Measurements from ENCODE around the gene GDNF. TPM values are rescaled to one million over a fixed set of nuclear protein-coding genes. Genes with fewer than 3 reads are reported as not detected.

Gene GDNF
- total RNA-seq, 2 experiments from 2014 or later = not detected

DNA sequence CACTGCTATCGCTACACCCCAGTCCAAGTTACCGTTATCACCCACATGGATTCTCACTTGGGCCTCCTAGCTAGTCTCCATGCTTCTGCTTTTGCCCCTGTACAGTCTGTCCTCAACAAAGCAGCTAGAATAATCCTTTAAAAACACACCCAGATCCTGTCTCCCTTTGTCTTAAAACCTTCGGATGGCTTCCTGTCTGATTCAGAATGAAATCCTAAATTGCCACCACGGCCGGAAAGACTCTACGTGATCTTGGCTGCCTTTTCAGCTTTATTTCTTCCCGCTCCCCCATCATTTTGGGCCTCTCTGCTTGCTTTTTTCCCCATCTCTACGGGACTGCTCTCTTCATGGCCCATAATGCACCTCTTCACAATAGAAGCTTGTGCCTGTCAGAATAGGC is 33.4 kb downstream of the GDNF start:
- no peaks in the 10 kb centered on the region for H3K4me1 Mint-ChIP-seq (ENCODE audit: low read depth)
- peaks cover 10% of the 10 kb centered on the region for H3K27me3 Mint-ChIP-seq
- intact Hi-C loops (cut with micrococcal nuclease) = no loop called here
- no peak overlapping the region for H3K27ac Mint-ChIP-seq
- no peaks in the 10 kb centered on the region for H3K9me3 Mint-ChIP-seq
- H3K4me3 Mint-ChIP-seq = no peak overlapping the region
- ChIA-PET CTCF (no interaction called here), POLR2A (no interaction called here)
- TF ChIP-seq CTCF (IDR thresholded peaks at IDR 0.05) = no peak
- ATAC-seq (no peak), DNase-seq (no peak)
- no peaks in the 10 kb centered on the region for H3K36me3 Mint-ChIP-seq (ENCODE audit: low read depth)

DNA sequence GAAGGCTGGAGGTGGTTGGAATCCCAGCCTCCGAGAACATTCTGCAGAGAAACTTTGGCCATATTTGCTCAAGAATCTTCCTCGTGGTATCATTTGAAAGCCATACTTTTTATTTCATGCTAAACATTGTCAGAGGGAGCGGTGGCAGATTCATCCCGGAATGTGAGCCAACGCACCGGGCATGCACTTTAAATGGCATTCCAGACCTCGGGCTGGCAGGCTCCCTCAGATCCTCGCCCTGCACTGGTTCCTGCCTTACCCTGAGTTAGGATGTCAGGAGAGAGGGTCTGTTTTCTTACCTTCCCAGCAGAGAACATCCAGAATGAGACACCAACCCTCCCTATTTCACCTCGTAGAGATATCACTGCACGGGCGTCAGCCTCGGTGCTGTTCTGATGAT is 33.8 kb downstream of the GDNF start:
- Mint-ChIP-seq H3K9me3 (no peaks in the 10 kb centered on the region), H3K4me1 (ENCODE audit: low read depth) (no peaks in the 10 kb centered on the region), H3K4me3 (no peak overlapping the region), H3K27me3 (peaks cover 10% of the 10 kb centered on the region), H3K36me3 (ENCODE audit: low read depth) (no peaks in the 10 kb centered on the region), H3K27ac (no peak overlapping the region)
- CTCF ChIA-PET = no interaction called here
- intact Hi-C loops (cut with micrococcal nuclease) = no loop called here
- POLR2A ChIA-PET = no interaction called here
- DNase-seq (no peak), ATAC-seq (no peak)
- no peak for TF ChIP-seq CTCF (IDR thresholded peaks at IDR 0.05)

DNA sequence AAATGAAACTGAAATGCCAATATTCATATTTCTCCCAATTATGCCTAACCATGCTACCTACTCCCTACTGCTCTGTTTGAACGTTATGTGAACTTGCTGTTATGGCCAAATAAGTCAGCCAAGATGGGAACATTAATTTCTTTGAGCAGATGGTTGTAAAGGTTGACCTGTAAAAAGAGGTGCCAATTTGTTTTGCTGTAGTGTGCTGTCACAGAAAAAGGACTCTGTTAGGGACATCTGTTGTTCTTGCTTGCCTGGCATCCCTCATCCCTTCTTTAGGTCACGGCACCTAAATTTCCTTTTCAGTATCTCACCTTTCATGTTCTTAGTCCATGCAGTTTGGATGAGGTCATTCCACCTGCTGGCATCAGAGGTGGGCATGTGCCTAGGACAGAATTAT is 35.4 kb downstream of the GDNF start:
- ChIA-PET POLR2A (no interaction called here), CTCF (no interaction called here)
- H3K9me3 Mint-ChIP-seq = no peaks in the 10 kb centered on the region
- intact Hi-C loops (cut with micrococcal nuclease) = no loop called here
- H3K4me3 Mint-ChIP-seq = no peak overlapping the region
- H3K27ac Mint-ChIP-seq = no peak overlapping the region
- ATAC-seq (no peak), DNase-seq (no peak)
- H3K4me1 Mint-ChIP-seq (ENCODE audit: low read depth) = no peaks in the 10 kb centered on the region
- peaks cover 10% of the 10 kb centered on the region for H3K27me3 Mint-ChIP-seq
- TF ChIP-seq CTCF (IDR thresholded peaks at IDR 0.05) = no peak
- no peaks in the 10 kb centered on the region for H3K36me3 Mint-ChIP-seq (ENCODE audit: low read depth)

GRCh38 chr5:37803487-37803886 is 36.4 kb downstream of the GDNF start:
- Mint-ChIP-seq H3K4me1 (ENCODE audit: low read depth) (no peaks in the 10 kb centered on the region), H3K9me3 (no peaks in the 10 kb centered on the region), H3K27me3 (peaks cover 10% of the 10 kb centered on the region), H3K27ac (no peak overlapping the region), H3K36me3 (ENCODE audit: low read depth) (no peaks in the 10 kb centered on the region), H3K4me3 (no peak overlapping the region)
- ATAC-seq (no peak), DNase-seq (no peak)
- ChIA-PET CTCF (no interaction called here), POLR2A (no interaction called here)
- intact Hi-C loops (cut with micrococcal nuclease) = no loop called here
- no peak for TF ChIP-seq CTCF (IDR thresholded peaks at IDR 0.05)

- POLR2A ChIA-PET = no interaction called here
- Mint-ChIP-seq H3K27ac (no peak overlapping the region), H3K36me3 (ENCODE audit: low read depth) (no peaks in the 10 kb centered on the region), H3K4me3 (no peak overlapping the region), H3K9me3 (no peaks in the 10 kb centered on the region), H3K4me1 (ENCODE audit: low read depth) (no peaks in the 10 kb centered on the region), H3K27me3 (peaks cover 6% of the 10 kb centered on the region)
- no peak for TF ChIP-seq CTCF (IDR thresholded peaks at IDR 0.05)
- intact Hi-C loops (cut with micrococcal nuclease) = no loop called here
- DNase-seq (no peak), ATAC-seq (no peak)
- CTCF ChIA-PET = no interaction called here
These were observed 38.3 kb downstream of the GDNF start for GRCh38 chr5:37801521-37801920.
